ENCODE data around the gene CDC42BPG. TPM values are rescaled to one million over a fixed set of nuclear protein-coding genes. Genes with fewer than 3 reads are reported as not detected.

Gene CDC42BPG
- total RNA-seq, 2 donors from 2014 or later: 0.61 to 0.76 TPM

DNA sequence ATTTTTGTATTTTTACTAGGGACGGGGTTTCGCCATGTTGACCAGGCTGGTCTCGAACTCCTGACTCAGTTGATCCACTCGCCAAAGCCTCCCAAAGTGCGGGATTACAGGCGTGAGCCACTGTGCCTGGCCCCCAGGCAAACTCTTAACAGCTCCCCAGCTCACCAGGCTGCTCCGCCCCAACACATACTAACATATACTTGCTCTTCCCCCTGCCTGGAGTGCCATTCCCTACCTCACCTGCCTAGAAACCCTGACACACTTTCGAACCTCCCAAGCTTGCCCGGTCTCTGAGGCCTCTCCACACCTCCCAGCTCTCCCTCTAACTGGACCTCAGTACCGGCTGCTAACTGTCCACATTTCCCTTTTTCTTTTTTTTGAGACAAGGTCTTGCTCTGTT is 49.9 kb downstream of the CDC42BPG start:
- Mint-ChIP-seq H3K36me3 (peaks cover 0 to 8% of the 10 kb centered on the region in 2 donors), H3K27ac (peak overlapping the region; percentile 27 to 76), H3K9me3 (no peaks in the 10 kb centered on the region)
- no peak for ATAC-seq
- no peak for DNase-seq (ENCODE audit: low spot score in 2 of 2)

DNA sequence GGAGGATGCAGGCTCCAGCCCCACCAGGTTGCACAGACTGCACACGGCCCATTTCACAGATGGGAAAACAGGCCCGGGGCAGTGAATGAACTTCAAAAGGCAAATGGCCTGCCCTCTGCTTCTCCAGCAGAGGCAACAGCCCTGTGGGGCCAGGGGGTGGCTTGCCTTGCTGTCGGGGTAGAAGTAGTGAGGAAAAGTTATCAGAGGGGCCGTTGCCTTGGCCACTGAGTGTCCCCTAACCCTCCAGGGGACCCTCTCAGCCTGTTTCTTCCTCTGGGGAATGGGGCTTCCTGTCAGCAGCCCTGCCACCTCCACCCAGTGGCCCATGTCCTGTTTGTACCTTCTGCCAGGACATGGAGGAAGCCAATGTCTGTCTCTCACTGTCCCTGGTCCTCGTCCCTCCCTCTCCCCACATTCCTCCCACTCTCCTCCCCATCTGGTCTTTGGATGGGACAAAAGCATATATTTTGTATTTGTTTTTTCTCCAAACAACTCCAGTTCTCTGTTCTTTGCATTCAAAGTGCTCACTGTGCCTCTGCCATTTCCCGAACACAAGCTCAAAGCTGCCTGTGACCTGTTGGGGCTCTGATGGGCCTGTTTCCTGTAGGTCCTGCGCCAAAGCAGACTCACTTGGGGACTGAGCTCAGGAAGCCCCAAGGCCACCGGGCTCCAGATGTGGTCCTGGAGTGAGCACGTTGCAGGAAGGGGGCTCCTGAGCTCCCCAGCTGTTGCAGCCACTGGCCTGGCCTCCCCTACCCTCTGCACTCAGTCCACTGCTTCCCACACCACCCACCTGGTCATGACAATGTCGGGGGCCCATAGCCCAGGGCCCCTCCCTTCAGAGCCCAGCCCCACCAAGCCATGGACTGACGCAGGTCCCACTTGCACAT is 50.9 kb downstream of the CDC42BPG start:
- H3K36me3 Mint-ChIP-seq: peaks cover 0 to under 1% of the 10 kb centered on the region in 2 donors
- DNase-seq (ENCODE audit: low spot score in 2 of 2) (no peak), ATAC-seq (no peak)
- H3K27ac Mint-ChIP-seq: peak overlapping the region; percentile 73 to 76
- no peaks in the 10 kb centered on the region for H3K9me3 Mint-ChIP-seq

DNA sequence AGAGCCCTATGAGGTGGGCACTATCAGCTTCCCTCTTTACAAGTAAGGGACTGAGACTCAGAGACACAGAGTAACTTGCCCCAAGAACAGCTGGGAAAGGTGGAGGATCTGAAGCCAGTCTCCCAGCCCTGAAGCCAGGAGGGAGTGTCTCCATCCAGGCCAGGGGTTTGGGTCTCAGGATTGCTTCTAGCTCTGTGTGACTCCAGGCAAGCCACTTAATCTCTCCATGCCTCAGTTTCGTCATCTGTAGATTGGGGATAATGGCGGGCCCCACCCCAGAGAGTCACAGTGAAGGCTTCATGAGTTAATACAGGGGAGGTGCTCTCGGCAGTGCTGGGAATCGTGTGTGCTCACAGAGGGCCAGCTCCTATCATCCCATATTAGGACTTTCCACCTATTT is 52.0 kb downstream of the CDC42BPG start:
- ATAC-seq (no peak), DNase-seq (ENCODE audit: low spot score in 2 of 2) (no peak)
- H3K9me3 Mint-ChIP-seq: no peaks in the 10 kb centered on the region
- peak overlapping the region in 1 of 2 donors; percentile 73 for H3K27ac Mint-ChIP-seq
- H3K36me3 Mint-ChIP-seq: no peaks in the 10 kb centered on the region

DNA sequence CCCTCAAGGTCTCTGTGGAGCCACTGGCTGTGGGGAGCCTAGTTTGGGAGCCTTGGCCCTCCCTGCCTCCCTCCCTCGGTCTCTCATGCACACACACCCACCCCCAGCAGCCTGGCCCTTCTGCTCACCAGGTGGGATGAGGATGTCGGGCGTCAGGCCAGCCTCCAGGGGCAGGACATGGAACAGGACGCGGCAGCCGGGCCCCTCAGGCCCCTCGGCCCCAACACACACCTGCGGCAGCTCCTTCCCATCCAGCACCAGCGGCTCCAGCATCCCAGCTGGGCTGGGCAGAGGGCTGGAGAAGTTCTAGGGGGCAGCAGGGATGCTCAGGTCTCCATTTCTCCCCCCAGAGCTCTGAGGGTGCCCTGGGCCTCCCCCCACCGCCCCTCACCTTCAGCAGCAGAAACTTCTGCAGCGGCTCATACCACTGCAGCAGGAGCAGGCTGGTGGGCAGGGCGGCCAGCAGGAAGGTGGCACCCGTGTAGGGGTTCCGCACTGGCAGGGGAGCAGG is 52.6 kb downstream of the CDC42BPG start:
- Mint-ChIP-seq H3K9me3 (no peaks in the 10 kb centered on the region), H3K27ac (peak overlapping the region in 1 of 2 donors; percentile 74), H3K36me3 (no peaks in the 10 kb centered on the region)
- DNase-seq (ENCODE audit: low spot score in 2 of 2): no peak
- ATAC-seq: no peak

DNA sequence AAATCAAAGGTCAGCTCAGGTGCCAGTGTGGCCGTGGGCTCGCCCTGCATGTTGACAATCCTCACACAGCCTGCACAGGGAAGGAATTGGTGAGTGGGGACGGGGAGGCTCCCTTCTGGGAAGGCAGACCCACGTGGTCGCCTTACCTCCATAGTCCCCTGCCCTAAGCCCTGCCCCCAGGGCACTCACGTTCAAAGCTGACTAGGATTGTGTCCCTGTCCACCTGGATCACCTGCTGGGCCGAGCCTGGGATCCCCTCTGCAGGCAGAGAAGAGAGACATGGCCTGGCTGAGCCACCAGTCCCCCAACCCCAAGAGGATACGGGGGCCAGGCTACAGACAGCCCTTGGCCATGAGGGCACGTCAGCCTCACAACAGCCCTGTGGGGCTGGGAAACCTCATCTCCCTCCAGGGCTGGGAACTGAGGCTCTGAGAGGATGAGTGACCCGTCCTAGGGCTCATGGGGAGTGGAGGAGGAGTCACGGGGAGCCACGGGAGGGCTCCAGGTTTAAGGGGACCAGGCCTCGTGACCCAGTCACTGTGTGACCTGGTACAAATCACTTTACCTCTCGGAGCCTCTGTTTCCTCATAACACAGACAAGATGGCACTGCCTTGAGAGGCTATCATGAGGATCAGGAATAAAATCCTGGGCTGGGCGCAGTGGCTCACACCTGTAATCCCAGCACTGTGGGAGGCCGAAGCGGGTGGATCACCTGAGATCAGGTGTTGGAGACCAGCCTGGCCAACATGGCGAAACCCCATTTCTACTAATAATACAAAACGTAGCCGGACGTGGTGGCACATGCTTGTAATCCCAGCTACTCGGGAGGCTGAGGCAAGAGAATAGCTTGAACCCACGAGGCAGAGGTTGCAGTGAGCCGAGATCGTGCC is 54.0 kb downstream of the CDC42BPG start:
- ATAC-seq (no peak), DNase-seq (ENCODE audit: low spot score in 2 of 2) (no peak)
- H3K9me3 Mint-ChIP-seq: no peaks in the 10 kb centered on the region
- no peak overlapping the region for H3K27ac Mint-ChIP-seq
- H3K36me3 Mint-ChIP-seq: no peaks in the 10 kb centered on the region

DNA sequence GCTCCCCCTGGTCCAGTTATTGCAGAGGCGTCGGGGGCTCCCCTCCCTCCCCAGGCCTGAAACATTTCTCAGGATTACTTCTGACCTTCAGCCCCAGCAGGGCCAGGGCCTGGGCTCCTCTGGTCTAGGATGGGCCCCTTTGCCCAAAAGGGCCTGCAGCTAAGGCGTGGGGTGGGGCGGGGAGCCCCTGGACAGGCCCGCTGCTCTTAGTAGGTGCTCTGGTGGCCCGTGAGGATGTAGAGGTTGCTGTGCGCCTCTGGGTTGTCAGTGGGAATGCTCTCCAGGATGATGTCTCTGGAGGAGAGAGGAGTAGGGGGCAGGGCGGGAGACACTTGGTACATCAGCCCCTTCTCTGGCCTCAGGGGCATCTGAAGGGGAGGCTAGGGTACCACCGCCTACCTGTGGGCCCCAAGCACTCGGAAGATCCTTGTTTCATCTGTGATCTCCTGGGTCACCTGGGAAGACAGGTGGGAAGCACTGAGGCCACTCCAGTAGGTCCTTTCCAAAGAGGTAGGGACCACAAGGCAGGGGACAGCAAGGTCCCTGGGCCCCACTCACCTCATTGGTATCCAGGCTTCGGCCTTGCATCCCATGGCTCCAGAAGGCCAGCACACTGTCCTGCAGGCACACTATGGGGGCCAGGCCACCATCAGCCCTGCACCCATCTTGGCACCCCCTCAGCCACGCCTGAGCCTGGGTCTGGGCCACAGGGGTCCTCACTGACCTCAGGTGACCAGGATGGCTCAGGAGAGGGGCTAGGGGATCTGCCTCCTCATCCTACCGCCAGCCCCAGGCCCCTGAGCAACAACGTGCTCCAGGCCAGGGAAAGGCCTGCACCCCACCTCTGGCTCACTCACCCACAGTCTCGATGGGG is 54.9 kb downstream of the CDC42BPG start:
- Mint-ChIP-seq H3K9me3 (no peaks in the 10 kb centered on the region), H3K36me3 (no peaks in the 10 kb centered on the region), H3K27ac (no peak overlapping the region)
- ATAC-seq: no peak
- DNase-seq (ENCODE audit: low spot score in 2 of 2): no peak

DNA sequence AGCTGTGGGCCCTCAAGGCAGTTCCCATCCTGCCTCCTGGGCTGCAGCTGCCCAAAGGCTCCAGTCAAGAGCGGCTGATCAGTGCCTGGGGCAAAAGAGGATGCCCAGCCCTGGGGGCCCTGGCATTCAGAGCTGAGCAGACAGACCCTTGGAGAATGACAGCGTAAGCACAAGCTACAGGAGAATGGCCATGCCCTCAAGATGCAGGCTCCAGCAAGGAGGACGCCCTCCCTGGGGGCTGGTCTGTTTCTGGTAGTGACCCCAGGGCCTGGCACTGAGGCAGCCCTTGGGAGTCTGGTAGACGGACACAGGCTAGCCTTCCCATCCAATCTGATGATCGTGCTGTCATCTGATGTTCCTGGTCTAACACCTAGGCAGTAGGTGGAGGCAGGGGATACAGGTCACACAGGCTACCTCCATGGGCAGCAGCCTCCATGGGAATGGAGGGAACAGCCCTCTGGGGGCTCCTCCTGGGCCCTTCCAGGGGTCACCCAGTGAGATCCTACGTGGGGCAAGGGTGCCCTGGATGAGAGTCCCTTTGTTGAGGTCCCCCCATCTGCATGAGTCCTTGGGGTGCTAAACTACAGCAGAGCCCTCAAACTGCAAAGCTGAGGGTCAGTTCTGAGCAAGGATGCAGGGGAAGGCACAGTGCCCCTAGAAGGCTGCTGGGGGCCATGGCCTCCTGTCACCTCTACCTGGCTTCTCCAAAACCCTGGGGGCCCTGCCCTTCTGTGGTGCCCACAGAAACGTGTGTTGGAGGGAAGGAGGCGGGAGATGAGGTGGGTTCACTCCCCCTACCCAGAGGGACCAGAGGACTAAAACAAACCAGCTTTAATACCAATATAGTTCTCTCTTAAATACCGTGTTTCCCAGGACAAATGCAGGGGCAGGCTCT is 55.9 kb downstream of the CDC42BPG start:
- Mint-ChIP-seq H3K9me3 (no peaks in the 10 kb centered on the region), H3K36me3 (no peaks in the 10 kb centered on the region), H3K27ac (no peak overlapping the region)
- no peak for DNase-seq (ENCODE audit: low spot score in 2 of 2)
- ATAC-seq: peak in 1 of 2 donors; percentile 5

DNA sequence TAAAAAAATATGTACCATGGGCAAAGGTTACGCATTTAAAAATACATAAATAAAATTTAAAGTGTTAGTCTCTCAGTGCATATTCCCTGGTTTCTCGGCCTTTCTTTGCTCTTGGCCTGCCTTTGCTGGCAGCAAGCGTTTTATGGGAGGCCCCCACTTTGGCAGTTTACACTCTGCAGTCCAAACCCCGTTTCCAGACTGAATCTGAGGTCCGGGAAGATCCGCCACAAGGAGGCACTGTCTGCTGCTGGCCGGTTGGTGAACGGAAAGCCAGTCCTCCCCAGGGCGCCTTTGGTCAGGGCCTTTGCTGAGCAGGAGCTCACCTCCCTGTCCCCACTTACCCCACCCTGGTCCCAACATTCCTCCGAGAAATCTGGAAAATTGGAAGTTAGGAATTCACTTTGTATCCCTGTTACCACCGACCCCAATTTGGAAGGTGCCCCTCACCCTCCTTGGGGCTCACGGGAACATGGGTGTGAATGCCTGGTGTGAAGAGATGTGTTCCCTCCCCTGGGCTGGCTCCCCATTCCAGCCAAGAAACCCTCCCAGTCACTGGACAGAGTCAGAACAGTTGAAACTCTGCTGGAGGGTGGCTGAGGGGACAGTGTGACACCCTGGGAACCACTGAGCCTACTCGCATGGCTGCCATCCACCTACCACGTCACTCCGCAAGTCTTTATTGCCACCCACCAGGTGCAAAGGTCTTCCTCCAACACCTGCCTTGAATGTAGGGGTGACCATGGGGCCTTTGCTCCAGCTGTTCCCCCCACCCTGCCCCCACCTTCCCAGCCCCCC is 56.7 kb downstream of the CDC42BPG start:
- DNase-seq (ENCODE audit: low spot score in 2 of 2) (peak; percentile 60 to 61), ATAC-seq (peak; percentile 67 to 70)
- no peaks in the 10 kb centered on the region for H3K36me3 Mint-ChIP-seq
- H3K9me3 Mint-ChIP-seq: no peaks in the 10 kb centered on the region
- H3K27ac Mint-ChIP-seq: no peak overlapping the region

DNA sequence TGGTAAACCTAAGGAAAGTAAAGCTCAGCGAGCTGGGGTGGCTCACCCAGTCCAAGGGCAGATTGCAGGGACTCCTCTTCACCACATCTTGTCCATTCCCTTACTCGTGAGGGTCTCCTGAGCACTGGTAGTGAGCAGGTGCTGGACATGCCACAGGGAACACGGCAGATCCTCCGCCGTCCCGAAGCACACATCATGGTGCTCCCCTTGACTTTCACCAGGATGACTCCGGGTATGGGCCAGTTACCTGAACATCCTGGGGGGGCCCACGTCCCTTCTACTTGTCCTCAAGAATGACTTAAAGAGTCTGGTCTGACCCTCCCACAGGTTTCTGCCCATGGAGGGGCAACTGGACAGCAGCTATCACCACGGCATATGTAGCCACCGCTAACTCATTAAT is 58.1 kb downstream of the CDC42BPG start:
- no peak for DNase-seq (ENCODE audit: low spot score in 2 of 2)

DNA sequence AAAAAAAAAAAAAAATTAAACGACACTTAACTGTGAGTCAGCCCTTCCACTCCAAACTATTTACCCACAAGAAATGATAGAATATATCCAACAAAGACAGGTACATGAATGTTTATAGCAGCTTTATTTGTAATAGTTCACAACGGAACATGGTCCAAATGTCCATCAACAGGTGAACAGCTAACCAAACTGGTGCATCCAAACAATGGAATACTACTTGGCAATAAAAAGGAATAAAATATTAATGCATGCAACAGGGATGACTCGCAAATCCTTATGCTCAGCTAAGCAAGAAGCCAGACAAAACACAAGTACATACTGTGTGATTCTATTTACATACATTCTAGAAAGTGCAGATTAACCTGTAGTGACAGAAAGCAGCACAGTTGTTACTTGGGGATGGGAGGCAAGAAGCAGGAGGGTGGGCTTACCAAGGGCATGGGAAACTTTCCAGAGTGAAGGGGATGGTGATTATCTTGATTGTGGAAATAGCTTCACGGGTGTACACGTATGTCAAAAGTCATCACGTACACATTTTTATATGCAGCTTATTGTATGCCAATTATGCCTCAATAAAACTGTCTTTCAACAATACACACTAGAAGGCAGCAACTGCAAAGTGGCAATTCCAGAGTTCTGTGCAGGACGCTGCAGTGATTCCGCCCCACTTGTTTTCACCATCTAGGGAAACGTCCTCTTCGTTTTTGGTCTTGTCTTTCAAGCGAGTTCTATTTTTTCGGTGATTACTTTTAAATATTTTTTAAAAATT is 59.5 kb downstream of the CDC42BPG start:
- H3K36me3 Mint-ChIP-seq: peaks cover 0 to 4% of the 10 kb centered on the region in 2 donors
- no peak overlapping the region for H3K27ac Mint-ChIP-seq
- DNase-seq (ENCODE audit: low spot score in 2 of 2) (no peak), ATAC-seq (no peak)
- no peaks in the 10 kb centered on the region for H3K9me3 Mint-ChIP-seq

More for the DNA sequence above, 58.1 kb downstream of the CDC42BPG start:
- ATAC-seq: no peak
- H3K9me3 Mint-ChIP-seq: no peaks in the 10 kb centered on the region
- no peak overlapping the region for H3K27ac Mint-ChIP-seq
- no peaks in the 10 kb centered on the region for H3K36me3 Mint-ChIP-seq

DNA sequence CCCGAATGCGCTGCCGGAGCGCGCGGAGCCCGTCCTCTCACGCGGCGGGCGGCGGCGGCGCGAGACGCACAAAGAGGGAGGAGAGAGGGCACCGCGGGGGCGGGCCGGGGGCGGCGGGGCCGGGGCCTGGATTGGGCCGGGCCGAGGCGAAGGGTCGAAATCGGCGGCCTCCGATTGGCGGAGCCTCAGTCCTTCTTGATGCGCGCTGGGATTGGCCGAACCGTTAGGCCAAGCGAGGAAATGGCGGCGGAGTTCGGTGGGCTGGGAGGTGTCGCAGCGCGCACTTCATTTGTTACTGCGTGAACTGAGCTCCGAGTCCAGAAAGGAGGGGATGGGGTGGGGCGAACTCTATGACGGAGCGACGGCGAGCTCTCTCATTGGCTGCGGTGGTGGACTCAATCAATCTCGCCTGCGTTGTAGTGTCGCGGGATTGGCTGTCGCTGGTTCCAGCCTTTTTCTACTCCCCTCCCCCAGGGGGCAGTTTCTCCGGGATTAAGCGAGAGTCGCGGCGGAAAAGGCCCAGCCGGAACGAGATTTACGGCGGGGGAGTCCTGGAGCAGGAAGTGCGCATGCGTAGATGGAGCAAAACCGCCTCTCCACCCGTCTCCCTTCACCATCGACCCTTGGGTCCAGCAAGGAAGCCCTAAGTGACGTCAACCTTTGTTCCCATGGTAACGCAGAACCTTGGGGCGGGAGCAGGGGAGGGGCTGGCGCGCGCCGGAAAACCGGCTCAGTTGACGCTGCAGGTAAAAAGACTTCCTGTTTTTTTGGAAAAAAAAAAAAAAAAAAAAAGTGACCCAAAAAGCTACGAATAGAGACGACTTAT is 65.8 kb downstream of the CDC42BPG start, which contains the start of gene SF1:
Gene SF1, minus strand, starts transcription at position 70 of the 826 bp plus-strand sequence. CDS start 150 bp downstream, outside the sequence.
- peak; percentile 98 to 100 for DNase-seq (ENCODE audit: low spot score in 2 of 2)
- Mint-ChIP-seq H3K9me3 (no peaks in the 10 kb centered on the region), H3K27ac (peak within 1 kb of the TSS; percentile 99 to 100), H3K36me3 (peaks cover 38 to 46% of the 10 kb centered on the region in 2 donors)
- peak; percentile 91 to 92 for ATAC-seq

DNA sequence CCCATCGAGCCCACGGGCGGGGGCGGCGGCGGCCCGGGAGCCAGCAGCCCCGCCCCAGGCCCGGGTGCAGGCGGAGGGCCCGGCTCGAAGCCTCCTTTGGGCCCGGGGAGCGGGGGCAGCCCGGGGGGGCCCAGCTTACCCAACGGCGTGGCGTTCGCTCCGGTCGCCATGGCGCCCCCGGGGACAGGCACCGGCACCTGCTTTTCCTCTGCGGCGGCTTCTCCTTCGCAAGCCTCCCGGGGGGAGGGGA is 66.3 kb downstream of the CDC42BPG start:
- Mint-ChIP-seq H3K9me3 (no peaks in the 10 kb centered on the region), H3K27ac (peak overlapping the region; percentile 99 to 100), H3K36me3 (peaks cover 43 to 52% of the 10 kb centered on the region in 2 donors)
- ATAC-seq (peak in 1 of 2 donors; percentile 0), DNase-seq (ENCODE audit: low spot score in 2 of 2) (no peak)

DNA sequence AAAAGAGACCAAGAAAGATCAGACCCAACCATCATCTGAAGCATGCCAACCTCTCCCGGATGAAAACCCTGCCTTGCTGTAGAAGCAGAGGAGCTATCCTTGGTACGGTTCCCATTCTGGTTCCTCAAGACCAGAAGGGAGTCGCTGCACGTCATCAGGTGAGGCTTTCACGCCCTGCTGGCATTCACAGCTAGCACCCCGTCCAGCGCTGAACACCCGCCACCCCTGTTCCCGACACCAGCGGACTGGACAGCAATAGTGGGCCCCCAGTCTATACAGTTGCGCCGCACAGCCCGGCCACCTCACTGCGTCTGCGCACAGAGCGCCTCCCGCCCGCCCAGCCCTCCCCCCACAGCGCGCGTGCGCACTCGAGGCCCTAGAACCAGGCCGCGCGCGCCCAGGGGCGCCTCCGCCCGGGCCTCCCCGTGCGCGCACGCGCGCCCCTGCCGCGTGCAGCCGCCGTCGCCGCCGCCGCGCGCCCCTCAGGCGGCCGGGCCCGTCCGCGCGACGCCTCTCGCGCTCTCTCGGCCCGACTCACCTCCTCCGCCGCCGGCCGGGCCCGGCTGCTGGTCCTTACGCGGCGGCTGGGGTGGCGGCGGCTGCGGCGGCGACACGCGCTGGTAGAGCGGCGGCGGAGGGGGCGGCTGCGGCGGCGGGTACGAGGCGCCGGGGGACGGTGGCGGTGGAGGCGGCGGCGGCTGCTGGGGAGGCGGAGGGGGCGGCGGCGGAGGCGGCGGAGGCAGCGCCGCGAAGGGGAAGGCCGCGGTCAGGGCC is 66.8 kb downstream of the CDC42BPG start:
- Mint-ChIP-seq H3K27ac (peak overlapping the region; percentile 95 to 100), H3K36me3 (peaks cover 47 to 57% of the 10 kb centered on the region in 2 donors)

More for the DNA sequence above, 66.8 kb downstream of the CDC42BPG start:
- DNase-seq (ENCODE audit: low spot score in 2 of 2): peak; percentile 83 to 85
- no peaks in the 10 kb centered on the region for H3K9me3 Mint-ChIP-seq
- ATAC-seq: peak; percentile 1 to 4

All from activated naive CD4-positive, alpha-beta T cell treated with anti-CD3 and anti-CD28 coated beads, Interleukin-2, amount 50 U/mL, for 72 hours (primary cell).